HCT116 (cell line): ENCODE measurements around the gene PET117. TPM values are rescaled to one million over a fixed set of nuclear protein-coding genes. Genes with fewer than 3 reads are reported as not detected.

Experiments
- ATAC-seq: fragments of 200-7000 bp; cut with Tn5 transposase; 2 replicates; pipeline ENCODE4 v1.9.1; 2020; ENCODE audit warnings: mild to moderate bottlenecking, moderate library complexity
- BruUV-seq: library from RNA; stranded (reverse); fragments of 400-500 nt; replicated peaks from 2 replicates; lab custom pipeline; 2021; lab: Mats Ljungman, UMichigan
- CTCF ChIA-PET: fragments of 300-600 bp; sonication (Branson Sonifier 250); formaldehyde crosslinking; loops from one replicate; lab custom pipeline; 2021; ENCODE audit warnings: antibody characterized with exemption; lab: Charles Lee
- POLR2A ChIA-PET: fragments of 300-600, 350-600 bp; sonication (Branson Sonifier 250); formaldehyde crosslinking; loops from one replicate; lab custom pipeline; 2021; ENCODE audit warnings: antibody characterized with exemption; lab: Charles Lee
- RAD21 ChIA-PET, 2 experiments: fragments of 300-600 bp; sonication (Branson Sonifier 250); formaldehyde crosslinking; loops; one replicate each; lab custom pipeline; 2023; ENCODE audit warnings: low total read pairs in 2 of 2; ENCODE audit not compliant: uncharacterized antibody in 2 of 2, unreplicated experiment in 2 of 2, low non-redundant PET in 1 of 2; lab: Charles Lee
- DNase-seq: peaks from one replicate; pipeline ENCODE4 v3.0.0-alpha.2; 2010; ENCODE audit warnings: low read depth, low spot score
- H2AFZ ChIP-seq: fragments of 200-600 bp; shearing (Covaris generic), sonication (generic); 2 replicates; pipeline ENCODE4 v1.6.1; 2017; ENCODE audit warnings: low read depth, mixed run types, mixed read lengths, antibody characterized with exemption, low read length; ENCODE audit not compliant: poor library complexity, severe bottlenecking
- H3K27ac ChIP-seq: 2 replicates; pipeline ENCODE4 v1.5.1; 2012; ENCODE audit warnings: low read depth, low read length
- H3K27me3 ChIP-seq: fragments of 200-600 bp; sonication (generic); 2 replicates; pipeline ENCODE4 v1.6.1; 2016; ENCODE audit warnings: mixed run types, low read length, mixed read lengths; ENCODE audit not compliant: insufficient read depth
- H3K36me3 ChIP-seq, 2 experiments: fragments of 200-500 bp in 1 of 2; fragments of 200-600 bp in 1 of 2; sonication (Bioruptor generic) in 1 of 2; sonication (generic) in 1 of 2; 2 replicates each; pipeline versions ENCODE4 v1.5.1 to v1.6.1; 2014 to 2016; ENCODE audit warnings: low read length in 2 of 2, inconsistent platforms in 1 of 2, mixed read lengths in 1 of 2, mixed run types in 1 of 2; ENCODE audit not compliant: insufficient read depth in 2 of 2, control insufficient read depth in 1 of 2
- H3K4me1 ChIP-seq, 2 experiments: fragments of 200-600 bp in 1 of 2; sonication (generic) in 1 of 2; 2 replicates each; pipeline versions ENCODE4 v1.5.1 to v1.6.1; 2012 to 2017; ENCODE audit warnings: low read length in 2 of 2, inconsistent platforms in 1 of 2, mild to moderate bottlenecking in 1 of 2, mixed read lengths in 1 of 2, mixed run types in 1 of 2, moderate library complexity in 1 of 2; ENCODE audit not compliant: insufficient read depth in 2 of 2, control insufficient read depth in 1 of 2
- H3K4me2 ChIP-seq: fragments of 200-600 bp; sonication (generic); 2 replicates; pipeline ENCODE4 v1.6.1; 2017; ENCODE audit warnings: mixed run types, low read length, mixed read lengths
- H3K4me3 ChIP-seq, 2 experiments: fragments of 200-600 bp in 1 of 2; sonication (generic) in 1 of 2; replicated peaks in 1 of 2; 2 replicates each; pipeline ENCODE4 v1.5.1; 2011 to 2016; ENCODE audit warnings: low read length in 2 of 2, control low read depth in 1 of 2, low read depth in 1 of 2, mild to moderate bottlenecking in 1 of 2, mixed read lengths in 1 of 2, mixed run types in 1 of 2
- H3K79me2 ChIP-seq: fragments of 200-600 bp; sonication (generic); 2 replicates; pipeline ENCODE4 v1.6.1; 2017; ENCODE audit warnings: mild to moderate bottlenecking, mixed run types, low read length, moderate library complexity, mixed read lengths; ENCODE audit not compliant: insufficient read depth
- H3K9ac ChIP-seq: fragments of 200-600 bp; sonication (generic); 2 replicates; pipeline ENCODE4 v1.6.1; 2016; ENCODE audit warnings: low read length, mixed read lengths
- H3K9me2 ChIP-seq: fragments of 200-600 bp; sonication (generic), shearing (Covaris generic); 2 replicates; pipeline ENCODE4 v1.6.1; 2017; ENCODE audit warnings: mixed run types, mild to moderate bottlenecking, moderate library complexity; ENCODE audit not compliant: insufficient read depth
- H3K9me3 ChIP-seq, 2 experiments: fragments of 200-500 bp in 1 of 2; fragments of 200-600 bp in 1 of 2; sonication (Bioruptor generic) in 1 of 2; sonication (generic) in 1 of 2; 2 replicates each; pipeline ENCODE4 v1.6.1; 2014 to 2017; ENCODE audit warnings: low read length in 2 of 2, mixed read lengths in 2 of 2, inconsistent platforms in 1 of 2, low read depth in 1 of 2, mild to moderate bottlenecking in 1 of 2, mixed run types in 1 of 2, moderate library complexity in 1 of 2; ENCODE audit not compliant: control insufficient read depth in 1 of 2, insufficient read depth in 1 of 2
- H4K20me1 ChIP-seq: fragments of 200-600 bp; sonication (generic), shearing (Covaris generic); 2 replicates; pipeline ENCODE4 v1.6.1; 2017; ENCODE audit warnings: mixed run types, mild to moderate bottlenecking, moderate library complexity; ENCODE audit not compliant: insufficient read depth
- CBX3 ChIP-seq: IDR thresholded peaks from 2 replicates; pipeline ENCODE4 v1.6.1; 2012; ENCODE audit warnings: low read depth
- ELF1 ChIP-seq: IDR thresholded peaks from 2 replicates; pipeline ENCODE4 v1.6.1; 2012; ENCODE audit warnings: low read depth, borderline replicate concordance
- EZH2 ChIP-seq: fragments of 200-600 bp; sonication (generic); IDR thresholded peaks from 2 replicates; pipeline ENCODE4 v1.6.1; 2017; ENCODE audit warnings: antibody characterized with exemption, mixed run types
- EZH2phosphoT487 ChIP-seq: fragments of 200-600 bp; IDR thresholded peaks from 2 replicates; pipeline ENCODE4 v1.6.1; 2018; ENCODE audit warnings: antibody characterized with exemption, borderline replicate concordance
- JUND ChIP-seq: IDR thresholded peaks from 2 replicates; pipeline ENCODE4 v1.6.1; 2012
- POLR2A ChIP-seq: IDR thresholded peaks from 2 replicates; pipeline ENCODE4 v1.7.0; 2011; ENCODE audit warnings: borderline replicate concordance; ENCODE audit not compliant: insufficient read depth, insufficient read length; ENCODE audit errors: extremely low read depth
- POLR2AphosphoS5 ChIP-seq: IDR thresholded peaks from 2 replicates; pipeline ENCODE4 v1.6.1; 2011; ENCODE audit warnings: mild to moderate bottlenecking, low read depth, low read length, moderate library complexity
- SIN3A ChIP-seq: IDR thresholded peaks from 2 replicates; pipeline ENCODE4 v1.6.1; 2012; ENCODE audit warnings: low read depth
- SP1 ChIP-seq: IDR thresholded peaks from 2 replicates; pipeline ENCODE4 v1.6.1; 2012; ENCODE audit warnings: low read depth
- TCF7L2 ChIP-seq: IDR thresholded peaks from 2 replicates; pipeline ENCODE4 v1.7.0; 2011; ENCODE audit warnings: borderline replicate concordance, inconsistent platforms; ENCODE audit not compliant: insufficient read depth, insufficient read length; ENCODE audit errors: extremely low read depth
- ZFX ChIP-seq: fragments of 450-650 bp; IDR thresholded peaks from 2 replicates; pipeline ENCODE4 v1.6.1; 2017
- intact Hi-C: fragments of 100-400 bp; cut with micrococcal nuclease; formaldehyde crosslinking; loops from 2 replicates; pipeline ENCODE4 v1.10.0; 2022
- total RNA-seq: library from RNA; stranded (reverse); gene quantifications from one replicate; pipeline ENCODE4 v1.2.1, GENCODE V29; 2021; ENCODE audit not compliant: unreplicated experiment
- TF ChIP-seq, protein P1 (sequence below): IDR thresholded peaks from 2 replicates; pipeline ENCODE4 v1.6.1; 2012
- TF ChIP-seq, protein P2 (sequence below), 3 experiments: fragments of 200-600 bp in 1 of 3; sonication (generic) in 1 of 3; IDR thresholded peaks in 2 of 3; conservative IDR thresholded peaks in 1 of 3; 2 replicates each; pipeline ENCODE4 v1.5.1; 2012 to 2017; ENCODE audit warnings: low read depth in 2 of 3, low read length in 2 of 3, antibody characterized with exemption in 1 of 3, borderline replicate concordance in 1 of 3, control low read depth in 1 of 3, mild to moderate bottlenecking in 1 of 3, mixed read lengths in 1 of 3, mixed run types in 1 of 3, moderate library complexity in 1 of 3; ENCODE audit not compliant: insufficient read depth in 1 of 3
- TF ChIP-seq, protein P3 (sequence below): IDR thresholded peaks from 2 replicates; pipeline ENCODE4 v1.6.1; 2012
- TF ChIP-seq, protein P4 (sequence below): IDR thresholded peaks from 2 replicates; pipeline ENCODE4 v1.6.1; 2011; ENCODE audit warnings: mild to moderate bottlenecking, low read length, moderate library complexity; ENCODE audit not compliant: insufficient replicate concordance; ENCODE audit errors: extremely low read depth

PET117 gene
- total RNA-seq, 1 experiment from 2014 or later = 22.3 TPM

DNA sequence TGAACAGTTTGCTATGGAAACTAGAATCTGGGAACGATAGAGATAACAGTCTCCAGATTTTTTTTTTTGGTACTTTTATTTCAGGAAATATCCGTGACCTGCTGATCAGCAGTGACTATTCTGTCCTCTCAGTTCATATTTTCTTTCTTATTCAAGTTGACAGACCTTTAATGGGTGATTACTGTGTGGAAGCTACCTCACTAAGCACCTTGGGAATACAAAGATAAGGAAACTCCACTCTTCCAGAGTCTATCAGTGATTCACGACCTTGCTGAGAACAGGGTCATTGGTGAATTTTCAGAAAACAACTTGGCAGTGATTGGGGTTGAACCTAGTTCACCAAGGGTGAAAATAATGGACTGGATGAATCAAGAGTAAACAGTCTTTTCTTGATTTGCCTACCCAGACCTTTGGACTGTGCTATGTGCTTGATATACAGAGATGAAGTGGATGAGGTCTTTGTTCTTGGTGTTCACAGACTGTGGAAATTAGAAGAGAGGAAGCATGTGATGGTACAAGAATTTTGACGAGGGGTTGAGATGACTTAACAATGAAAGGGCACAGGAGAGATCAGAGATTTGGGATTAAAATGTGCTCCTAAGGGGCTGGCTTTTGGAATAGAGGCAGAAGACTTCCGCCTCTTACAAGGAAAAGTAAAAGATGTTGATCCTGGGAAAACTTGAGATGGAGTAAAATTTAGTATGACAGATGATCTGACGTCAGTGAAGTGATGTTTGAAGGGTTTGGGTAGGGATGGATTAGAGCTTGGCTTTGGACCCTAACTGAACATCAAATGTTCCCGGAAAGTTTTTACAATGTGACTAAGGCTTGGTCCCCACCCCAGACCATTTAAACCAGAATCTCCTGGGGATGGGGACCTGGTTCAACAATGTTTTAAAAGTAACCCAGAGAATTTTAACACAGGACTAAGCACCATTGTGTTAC is 1.2 kb downstream of the PET117 start:
- peak overlapping the region; percentile 93 for H3K27ac ChIP-seq
- H3K4me2 ChIP-seq = peak overlapping the region; percentile 85
- POLR2A ChIA-PET = no interaction called here
- TSS peak; percentile 75 for BruUV-seq
- H3K9ac ChIP-seq = peak overlapping the region; percentile 94
- H3K4me1 ChIP-seq = peaks cover 10 to 15% of the 10 kb centered on the region in 2 experiments
- H3K4me3 ChIP-seq = peak overlapping the region; percentile 78 to 91
- CTCF ChIA-PET = no interaction called here
- no peaks in the 10 kb centered on the region for H4K20me1 ChIP-seq
- no peak overlapping the region for H2AFZ ChIP-seq
- no peaks in the 10 kb centered on the region for H3K27me3 ChIP-seq
- no peak for ATAC-seq
- DNase-seq = no peak
- no peaks in the 10 kb centered on the region for H3K9me2 ChIP-seq
- peaks cover 3 to 6% of the 10 kb centered on the region in 2 experiments; a peak in 1 of 4 replicates for H3K36me3 ChIP-seq
- no peaks in the 10 kb centered on the region for H3K9me3 ChIP-seq
- intact Hi-C loops = loop anchor here (5.0 kb wide), 1 partner anchor 138 kb away; no protein-coding TSS in a partner anchor
- RAD21 ChIA-PET = no interaction called here
- peaks cover 32% of the 10 kb centered on the region for H3K79me2 ChIP-seq
- TF ChIP-seq ZFX (no peak), CBX3 (no peak), EZH2phosphoT487 (no peak), JUND (no peak), SP1 (no peak), POLR2AphosphoS5 (no peak), ELF1 (no peak)
- TF ChIP-seq, protein P1, sequence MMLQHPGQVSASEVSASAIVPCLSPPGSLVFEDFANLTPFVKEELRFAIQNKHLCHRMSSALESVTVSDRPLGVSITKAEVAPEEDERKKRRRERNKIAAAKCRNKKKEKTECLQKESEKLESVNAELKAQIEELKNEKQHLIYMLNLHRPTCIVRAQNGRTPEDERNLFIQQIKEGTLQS = no peak

DNA sequence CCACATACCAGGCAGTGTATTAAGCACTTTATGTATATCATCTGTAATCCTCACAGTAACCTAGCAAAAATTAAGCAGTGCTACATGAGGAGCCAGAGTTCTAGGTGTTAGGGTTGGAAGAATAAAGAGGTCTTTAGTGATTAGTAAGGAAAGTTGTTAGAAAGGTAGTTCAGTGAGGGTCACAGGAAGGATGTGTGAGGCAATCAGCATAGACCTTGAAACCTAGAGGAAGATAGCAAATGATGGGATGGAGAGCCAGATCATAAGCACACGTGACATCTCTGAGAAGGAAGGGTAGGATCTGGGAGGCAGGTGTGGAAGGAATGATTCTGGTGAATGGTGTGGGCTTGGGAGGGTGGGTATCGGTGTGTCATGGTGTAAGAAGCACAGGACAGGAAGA is 2.2 kb downstream of the PET117 start:
- Histone ChIP-seq H2AFZ (no peak overlapping the region), H3K4me2 (peak overlapping the region; percentile 85), H3K79me2 (peaks cover 32% of the 10 kb centered on the region), H3K27me3 (no peaks in the 10 kb centered on the region), H4K20me1 (no peaks in the 10 kb centered on the region), H3K4me3 (peak overlapping the region in 1 of 2 experiments; percentile 91; a peak in 1 of 4 replicates), H3K4me1 (peaks cover 19 to 24% of the 10 kb centered on the region in 2 experiments), H3K36me3 (peaks cover 3 to 6% of the 10 kb centered on the region in 2 experiments; a peak in 1 of 4 replicates), H3K9ac (no peak overlapping the region), H3K9me3 (no peaks in the 10 kb centered on the region), H3K27ac (no peak overlapping the region), H3K9me2 (no peaks in the 10 kb centered on the region)
- no peak for ATAC-seq
- POLR2A ChIA-PET = no interaction called here
- RAD21 ChIA-PET = no interaction called here
- no TSS peak for BruUV-seq
- no peak for DNase-seq
- intact Hi-C loops = loop anchor here (5.0 kb wide), 1 partner anchor 137 kb away; no protein-coding TSS in a partner anchor
- CTCF ChIA-PET = no interaction called here
- TF ChIP-seq, protein P2, sequence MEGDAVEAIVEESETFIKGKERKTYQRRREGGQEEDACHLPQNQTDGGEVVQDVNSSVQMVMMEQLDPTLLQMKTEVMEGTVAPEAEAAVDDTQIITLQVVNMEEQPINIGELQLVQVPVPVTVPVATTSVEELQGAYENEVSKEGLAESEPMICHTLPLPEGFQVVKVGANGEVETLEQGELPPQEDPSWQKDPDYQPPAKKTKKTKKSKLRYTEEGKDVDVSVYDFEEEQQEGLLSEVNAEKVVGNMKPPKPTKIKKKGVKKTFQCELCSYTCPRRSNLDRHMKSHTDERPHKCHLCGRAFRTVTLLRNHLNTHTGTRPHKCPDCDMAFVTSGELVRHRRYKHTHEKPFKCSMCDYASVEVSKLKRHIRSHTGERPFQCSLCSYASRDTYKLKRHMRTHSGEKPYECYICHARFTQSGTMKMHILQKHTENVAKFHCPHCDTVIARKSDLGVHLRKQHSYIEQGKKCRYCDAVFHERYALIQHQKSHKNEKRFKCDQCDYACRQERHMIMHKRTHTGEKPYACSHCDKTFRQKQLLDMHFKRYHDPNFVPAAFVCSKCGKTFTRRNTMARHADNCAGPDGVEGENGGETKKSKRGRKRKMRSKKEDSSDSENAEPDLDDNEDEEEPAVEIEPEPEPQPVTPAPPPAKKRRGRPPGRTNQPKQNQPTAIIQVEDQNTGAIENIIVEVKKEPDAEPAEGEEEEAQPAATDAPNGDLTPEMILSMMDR (IDR thresholded peaks at IDR 0.05 in 2 of 3, conservative IDR thresholded peaks at IDR 0.05 in 1 of 3; ENCODE audit: borderline replicate concordance in 1 of 3, insufficient read depth in 1 of 3, low read depth in 2 of 3, low read length in 2 of 3) = no peak
- TF ChIP-seq, protein P1 = no peak
- TF ChIP-seq TCF7L2 (no peak), EZH2 (no peak), SIN3A (no peak), POLR2A (no peak)
- TF ChIP-seq, protein P3, sequence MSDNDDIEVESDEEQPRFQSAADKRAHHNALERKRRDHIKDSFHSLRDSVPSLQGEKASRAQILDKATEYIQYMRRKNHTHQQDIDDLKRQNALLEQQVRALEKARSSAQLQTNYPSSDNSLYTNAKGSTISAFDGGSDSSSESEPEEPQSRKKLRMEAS = no peak
- TF ChIP-seq, protein P4, sequence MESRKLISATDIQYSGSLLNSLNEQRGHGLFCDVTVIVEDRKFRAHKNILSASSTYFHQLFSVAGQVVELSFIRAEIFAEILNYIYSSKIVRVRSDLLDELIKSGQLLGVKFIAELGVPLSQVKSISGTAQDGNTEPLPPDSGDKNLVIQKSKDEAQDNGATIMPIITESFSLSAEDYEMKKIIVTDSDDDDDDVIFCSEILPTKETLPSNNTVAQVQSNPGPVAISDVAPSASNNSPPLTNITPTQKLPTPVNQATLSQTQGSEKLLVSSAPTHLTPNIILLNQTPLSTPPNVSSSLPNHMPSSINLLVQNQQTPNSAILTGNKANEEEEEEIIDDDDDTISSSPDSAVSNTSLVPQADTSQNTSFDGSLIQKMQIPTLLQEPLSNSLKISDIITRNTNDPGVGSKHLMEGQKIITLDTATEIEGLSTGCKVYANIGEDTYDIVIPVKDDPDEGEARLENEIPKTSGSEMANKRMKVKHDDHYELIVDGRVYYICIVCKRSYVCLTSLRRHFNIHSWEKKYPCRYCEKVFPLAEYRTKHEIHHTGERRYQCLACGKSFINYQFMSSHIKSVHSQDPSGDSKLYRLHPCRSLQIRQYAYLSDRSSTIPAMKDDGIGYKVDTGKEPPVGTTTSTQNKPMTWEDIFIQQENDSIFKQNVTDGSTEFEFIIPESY = no peak
